ENCODE measurements around the gene PITHD1. TPM values are rescaled to one million over a fixed set of nuclear protein-coding genes. Genes with fewer than 3 reads are reported as not detected.

The PITHD1 gene
- total RNA-seq, 1 donor: 31.1 TPM

DNA sequence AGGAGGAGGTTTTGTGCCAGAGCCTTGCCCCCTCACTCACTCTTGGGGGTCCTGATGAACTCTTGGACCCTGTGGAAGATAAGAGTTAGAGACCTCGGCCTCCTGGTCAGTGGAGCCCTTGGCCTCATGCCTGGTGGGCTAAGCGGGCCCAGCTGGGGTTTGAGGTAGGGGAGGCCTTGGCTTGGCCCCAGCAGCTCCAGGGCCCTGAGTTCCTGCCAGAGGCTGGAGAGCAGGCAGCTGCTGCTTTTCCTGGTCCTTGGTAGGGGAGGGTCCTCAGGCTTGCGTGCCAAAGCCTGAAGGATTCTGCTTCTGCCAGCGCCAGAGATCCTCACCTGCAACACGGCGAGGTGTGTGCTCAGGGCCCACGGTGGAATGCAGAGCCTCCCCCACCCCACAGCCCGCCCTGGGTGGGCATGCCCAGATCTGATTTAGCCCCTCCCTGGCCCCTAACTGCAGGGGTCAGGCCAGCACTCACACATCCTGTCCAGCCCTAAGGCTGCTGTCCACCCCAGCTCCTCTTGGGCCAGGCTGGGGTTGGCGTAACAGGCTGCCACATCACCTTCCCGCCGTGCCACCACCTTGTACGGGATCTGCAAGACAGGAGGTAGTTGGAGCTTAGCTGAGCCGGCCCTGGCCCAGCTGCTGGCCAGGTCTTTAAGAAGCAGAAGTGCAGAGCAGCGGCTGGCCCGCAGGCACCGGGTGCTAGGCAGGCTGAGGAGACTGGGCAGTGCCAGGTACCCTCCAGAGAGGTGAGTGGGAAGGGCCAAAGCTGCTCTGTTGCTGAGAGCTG lies 17.7 kb downstream of the PITHD1 start:
- H3K4me1 ChIP-seq (ENCODE audit: insufficient read depth, low read length): peaks cover 18% of the 10 kb centered on the region
- no peak for TF ChIP-seq CTCF (IDR thresholded peaks at IDR 0.05; ENCODE audit: extremely low read depth, low read depth, low read length)

DNA sequence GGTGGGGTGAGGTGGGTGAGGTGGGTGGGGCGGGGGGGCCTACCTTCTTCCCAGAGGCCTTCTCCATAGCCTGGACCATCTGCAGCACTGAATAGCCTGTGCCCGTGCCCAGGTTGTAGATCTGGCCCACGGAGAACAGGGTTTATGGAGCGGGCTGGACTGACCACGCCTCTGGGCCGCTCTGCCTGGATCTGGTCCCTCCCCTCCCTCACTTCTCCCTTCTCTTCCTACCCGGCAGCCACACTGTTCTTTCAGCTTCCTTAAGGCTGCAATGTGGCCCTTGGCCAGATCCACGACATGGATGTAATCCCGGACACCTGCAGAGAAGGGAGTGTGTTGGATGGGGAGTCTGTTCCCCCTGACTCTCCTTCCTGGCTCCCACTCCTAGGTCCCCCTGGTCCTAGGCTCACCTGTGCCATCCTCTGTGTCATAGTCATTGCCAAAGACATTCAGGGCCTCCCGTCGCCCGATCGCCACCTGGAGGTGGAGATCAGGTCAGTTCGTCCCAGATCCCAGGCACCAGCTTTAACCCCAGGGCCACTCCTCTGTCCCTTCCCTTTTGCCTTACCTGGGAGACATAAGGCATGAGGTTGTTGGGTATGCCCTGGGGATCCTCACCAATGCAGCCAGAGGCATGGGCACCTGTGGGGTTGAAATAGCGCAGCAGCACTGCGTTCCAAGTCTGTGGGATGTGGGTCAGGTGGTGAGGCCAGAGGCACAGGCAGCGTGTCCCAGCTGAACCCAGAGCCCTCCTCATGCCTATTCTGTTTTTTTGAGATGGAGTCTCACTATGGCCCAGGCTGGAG lies 18.5 kb downstream of the PITHD1 start:
- H3K9me3 ChIP-seq (ENCODE audit: low read depth, low read length): no peaks in the 10 kb centered on the region
- no peak overlapping the region for H3K4me3 ChIP-seq (ENCODE audit: insufficient read depth, low read length)
- H3K36me3 ChIP-seq (ENCODE audit: insufficient read depth, low read length): peaks cover 37% of the 10 kb centered on the region
- H3K27me3 ChIP-seq (ENCODE audit: insufficient read depth, low read length): no peaks in the 10 kb centered on the region
- H3K4me1 ChIP-seq (ENCODE audit: insufficient read depth, low read length): peaks cover 24% of the 10 kb centered on the region
- no peak overlapping the region for H2AFZ ChIP-seq (ENCODE audit: low read length)
- DNase-seq (ENCODE audit: insufficient read length, low spot score, missing footprints): peak; percentile 76
- peaks cover 22% of the 10 kb centered on the region for H3K79me2 ChIP-seq (ENCODE audit: insufficient read depth, low read length)
- TF ChIP-seq CTCF (IDR thresholded peaks at IDR 0.05; ENCODE audit: extremely low read depth, low read depth, low read length): no peak
- no peak overlapping the region for H3K4me2 ChIP-seq (ENCODE audit: insufficient read depth, low read length)
- H3K27ac ChIP-seq (ENCODE audit: low read depth, low read length): no peak overlapping the region
- H4K20me1 ChIP-seq (ENCODE audit: insufficient read depth, low read length): peaks cover 5% of the 10 kb centered on the region

More for the DNA sequence above, 17.7 kb downstream of the PITHD1 start:
- H3K27me3 ChIP-seq (ENCODE audit: insufficient read depth, low read length): no peaks in the 10 kb centered on the region
- H3K4me2 ChIP-seq (ENCODE audit: insufficient read depth, low read length): no peak overlapping the region
- DNase-seq (ENCODE audit: insufficient read length, low spot score, missing footprints): no peak
- H4K20me1 ChIP-seq (ENCODE audit: insufficient read depth, low read length): peaks cover 8% of the 10 kb centered on the region
- H3K27ac ChIP-seq (ENCODE audit: low read depth, low read length): no peak overlapping the region
- peaks cover 27% of the 10 kb centered on the region for H3K79me2 ChIP-seq (ENCODE audit: insufficient read depth, low read length)
- H3K4me3 ChIP-seq (ENCODE audit: insufficient read depth, low read length): no peak overlapping the region
- H3K36me3 ChIP-seq (ENCODE audit: insufficient read depth, low read length): peaks cover 37% of the 10 kb centered on the region
- no peaks in the 10 kb centered on the region for H3K9me3 ChIP-seq (ENCODE audit: low read depth, low read length)
- H2AFZ ChIP-seq (ENCODE audit: low read length): no peak overlapping the region

- Histone ChIP-seq H3K4me2 (ENCODE audit: insufficient read depth, low read length) (no peak overlapping the region), H3K27ac (ENCODE audit: low read depth, low read length) (no peak overlapping the region), H2AFZ (ENCODE audit: low read length) (no peak overlapping the region), H4K20me1 (ENCODE audit: insufficient read depth, low read length) (no peaks in the 10 kb centered on the region), H3K9me3 (ENCODE audit: low read depth, low read length) (no peaks in the 10 kb centered on the region), H3K79me2 (ENCODE audit: insufficient read depth, low read length) (peaks cover 11% of the 10 kb centered on the region), H3K36me3 (ENCODE audit: insufficient read depth, low read length) (peaks cover 37% of the 10 kb centered on the region), H3K4me3 (ENCODE audit: insufficient read depth, low read length) (no peak overlapping the region), H3K4me1 (ENCODE audit: insufficient read depth, low read length) (peaks cover 16% of the 10 kb centered on the region), H3K27me3 (ENCODE audit: insufficient read depth, low read length) (no peaks in the 10 kb centered on the region)
- no peak for TF ChIP-seq CTCF (IDR thresholded peaks at IDR 0.05; ENCODE audit: extremely low read depth, low read depth, low read length)
- peak; percentile 68 for DNase-seq (ENCODE audit: insufficient read length, low spot score, missing footprints)
Observed at GRCh38 chr1:23797478-23798448, 19.5 kb downstream of the PITHD1 start.
